ENCODE measurements around the gene BRICD5.
"Not testable (repeated sequence)": the region's sequence is repeated elsewhere in the genome, so short reads cannot be mapped to it uniquely, and the experiment has no call there.

BRICD5 gene

DNA sequence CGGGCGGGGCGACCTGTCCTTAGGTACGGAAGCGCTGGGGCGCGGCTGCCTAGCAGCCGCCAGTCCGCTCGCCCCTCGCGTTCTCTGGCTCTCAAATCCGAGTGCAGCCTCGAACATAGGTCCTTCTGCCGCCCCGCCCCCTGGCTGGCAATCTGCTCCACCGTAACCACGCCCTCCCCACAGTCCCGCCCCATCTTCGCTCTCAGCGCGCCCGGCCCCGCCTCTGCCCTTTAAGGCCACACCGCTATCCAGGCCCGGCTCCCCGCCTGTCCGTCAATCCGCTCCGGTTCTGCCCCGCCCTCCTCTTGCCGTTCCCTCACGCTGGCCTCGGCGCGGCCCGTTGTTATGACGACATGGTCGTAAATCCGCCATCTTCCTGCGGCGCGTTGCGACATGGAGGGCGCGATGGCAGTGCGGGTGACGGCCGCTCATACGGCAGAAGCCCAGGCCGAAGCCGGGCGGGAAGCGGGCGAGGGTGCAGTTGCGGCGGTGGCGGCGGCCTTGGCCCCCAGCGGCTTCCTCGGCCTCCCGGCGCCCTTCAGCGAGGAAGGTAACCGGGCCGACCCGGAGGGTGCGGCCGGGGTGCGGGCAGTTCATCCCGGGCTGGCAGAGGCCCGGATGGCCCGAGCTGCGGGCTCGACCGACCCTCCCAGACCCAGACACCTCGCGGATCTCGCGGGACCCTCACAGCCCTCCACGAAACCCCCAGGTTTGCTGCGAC, 12.7 kb upstream of the BRICD5 start, which contains the start of gene E4F1:
E4F1 (plus strand) TSS at position 371 of the 721 bp plus-strand sequence; CDS start at position 394, 23 bp downstream.
- peak; percentile 95 to 96 for DNase-seq (ENCODE audit: low read depth in 2 of 2)

GRCh38 chr16:2216330-2216729, 5.7 kb upstream of the BRICD5 start:
- DNase-seq (ENCODE audit: low read depth in 2 of 2), result no peak

- DNase-seq (ENCODE audit: low read depth in 2 of 2), result no peak
These were observed 4.0 kb upstream of the BRICD5 start, which contains the start of gene PGP for GRCh38 chr16:2214719-2214968. TSS of gene PGP (minus strand) at chr16:2214840. CDS start at chr16:2214777, 63 bp downstream.

DNA sequence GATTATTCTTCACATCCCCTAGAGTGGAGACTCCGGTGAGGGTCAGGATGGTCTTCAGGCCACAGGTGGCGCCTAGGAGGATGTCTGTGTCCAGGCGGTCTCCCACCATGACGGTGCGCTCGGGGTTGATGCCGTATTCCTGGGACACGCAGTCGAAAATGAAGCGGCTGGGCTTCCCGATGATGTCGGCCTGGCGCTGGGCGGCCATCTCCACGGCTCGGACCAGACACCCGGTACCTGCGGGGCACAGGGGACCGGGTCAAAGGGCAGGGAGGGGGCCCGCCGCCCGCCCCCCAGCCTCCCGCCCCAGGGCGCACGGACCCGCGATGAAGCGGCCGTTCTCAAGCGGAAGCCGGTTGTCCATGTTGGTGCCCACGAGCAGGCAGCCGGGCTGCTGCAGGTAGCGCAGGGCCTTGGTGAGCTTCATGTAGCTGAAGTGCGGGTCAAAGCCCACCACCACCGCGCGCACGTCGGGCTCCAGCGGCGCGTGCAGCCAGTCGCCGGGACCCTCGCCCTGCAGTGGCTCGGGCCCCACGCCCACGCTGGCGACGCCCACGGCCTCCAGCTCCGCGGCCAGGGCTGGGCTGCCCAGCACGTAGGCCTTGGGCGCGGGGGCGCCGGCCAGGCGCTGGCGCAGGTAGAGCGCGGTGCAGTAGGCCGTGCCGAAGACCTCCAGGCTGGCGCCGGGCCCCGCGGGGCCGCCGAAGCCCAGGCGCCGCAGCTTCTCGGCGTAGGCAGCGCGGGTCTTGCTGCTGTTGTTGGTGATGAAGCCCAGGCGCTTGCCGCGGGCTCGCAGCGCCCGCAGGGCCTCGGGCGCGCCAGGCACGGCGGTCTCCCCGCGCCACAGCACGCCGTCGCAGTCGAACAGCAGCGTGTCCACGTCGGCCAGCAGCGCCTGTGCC, 3.4 kb upstream of the BRICD5 start:
- DNase-seq (ENCODE audit: low read depth in 2 of 2), result no peak

DNA sequence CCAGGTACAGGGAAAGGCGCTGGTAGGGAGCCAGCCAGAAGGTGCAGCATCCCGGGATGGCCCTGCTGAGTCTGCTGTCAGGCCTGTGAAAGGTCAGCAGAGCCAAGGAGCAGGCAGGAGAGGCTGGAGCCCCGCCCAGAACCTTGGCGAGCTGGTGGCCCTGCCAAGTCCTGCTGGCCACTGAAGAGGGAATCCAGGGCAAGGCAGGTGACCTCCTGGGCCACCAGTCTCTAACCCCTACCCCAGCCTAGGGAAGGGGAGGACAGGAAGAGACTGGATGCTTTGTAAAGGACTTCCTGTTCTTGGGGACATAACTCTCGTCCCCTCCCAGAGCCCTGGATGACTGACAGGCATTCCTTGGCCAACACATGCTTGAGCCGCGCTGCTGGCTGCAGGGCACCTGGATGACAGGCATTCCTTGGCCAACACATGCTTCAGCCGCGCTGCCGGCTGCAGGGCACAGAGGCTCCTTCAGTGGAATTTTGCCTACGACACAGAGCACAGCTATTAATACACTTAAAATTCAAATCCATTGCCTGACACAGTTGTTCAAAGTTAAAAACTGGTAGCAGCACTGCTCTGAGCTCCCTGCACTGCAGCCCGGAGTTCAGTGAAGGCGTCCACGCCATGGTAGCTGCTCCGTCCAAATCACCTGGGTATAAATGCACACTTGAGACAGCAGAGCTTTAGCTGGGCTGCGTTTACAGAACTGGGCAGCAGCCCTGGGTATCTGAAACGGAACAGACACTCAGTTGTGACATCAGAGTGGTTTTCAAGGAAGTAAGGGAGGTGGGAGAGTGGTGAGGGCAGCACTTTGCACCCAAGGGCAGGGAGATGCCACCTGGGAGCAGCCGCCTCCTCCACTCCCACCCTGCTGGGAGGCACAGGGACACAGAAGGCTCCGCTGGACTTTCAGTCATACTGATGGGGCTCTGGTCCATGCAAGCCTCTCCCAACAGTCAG, 2.0 kb upstream of the BRICD5 start:
- DNase-seq (ENCODE audit: low read depth in 2 of 2), result no peak

GRCh38 chr16:2211923-2212347, 1.3 kb upstream of the BRICD5 start:
- no peak for DNase-seq (ENCODE audit: low read depth in 2 of 2)

- DNase-seq (ENCODE audit: low read depth in 2 of 2), result no peak
These were observed 692 bp downstream of the BRICD5 start for GRCh38 chr16:2210009-2210332.

- no peak for DNase-seq (ENCODE audit: low read depth in 2 of 2)
These were observed 1.2 kb downstream of the BRICD5 start for GRCh38 chr16:2209258-2210008.

GRCh38 chr16:2208772-2209171, 1.9 kb downstream of the BRICD5 start:
- no peak for DNase-seq (ENCODE audit: low read depth in 2 of 2)

- no peak for DNase-seq (ENCODE audit: low read depth in 2 of 2)
These were observed 2.4 kb downstream of the BRICD5 start for GRCh38 chr16:2208308-2208707.

GRCh38 chr16:2207872-2208271, 2.8 kb downstream of the BRICD5 start:
- no peak for DNase-seq (ENCODE audit: low read depth in 2 of 2)

GRCh38 chr16:2206780-2207433, 3.8 kb downstream of the BRICD5 start:
- DNase-seq (ENCODE audit: low read depth in 2 of 2), result no peak

DNA sequence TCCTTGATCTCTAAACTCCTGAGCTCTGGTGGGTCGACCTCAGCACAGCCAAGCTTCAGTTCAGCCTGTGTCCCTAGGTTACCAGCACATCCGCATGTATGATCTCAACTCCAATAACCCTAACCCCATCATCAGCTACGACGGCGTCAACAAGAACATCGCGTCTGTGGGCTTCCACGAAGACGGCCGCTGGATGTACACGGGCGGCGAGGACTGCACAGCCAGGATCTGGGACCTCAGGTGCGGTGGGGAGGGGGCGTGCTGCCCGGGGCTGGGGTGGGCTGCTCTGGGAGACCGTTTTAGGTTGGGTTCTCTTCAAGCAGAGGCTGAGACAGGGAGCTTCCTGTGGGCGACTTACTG, 4.3 kb downstream of the BRICD5 start:
- no peak for DNase-seq (ENCODE audit: low read depth in 2 of 2)

- no peak for DNase-seq (ENCODE audit: low read depth in 2 of 2)
These were observed 4.7 kb downstream of the BRICD5 start for GRCh38 chr16:2205967-2206313.

GRCh38 chr16:2205104-2205966, 5.3 kb downstream of the BRICD5 start, which contains the start of gene MLST8:
TSS of gene MLST8 (plus strand) at chr16:2205454. CDS start at chr16:2206086, 632 bp downstream.
- peak; percentile 79 to 82 for DNase-seq (ENCODE audit: low read depth in 2 of 2)

GRCh38 chr16:2204416-2205103, 6.1 kb downstream of the BRICD5 start:
- DNase-seq (ENCODE audit: low read depth in 2 of 2), result no peak

GRCh38 chr16:2203119-2203688, 7.5 kb downstream of the BRICD5 start:
- DNase-seq (ENCODE audit: low read depth in 2 of 2), result not testable (repeated sequence)

DNA sequence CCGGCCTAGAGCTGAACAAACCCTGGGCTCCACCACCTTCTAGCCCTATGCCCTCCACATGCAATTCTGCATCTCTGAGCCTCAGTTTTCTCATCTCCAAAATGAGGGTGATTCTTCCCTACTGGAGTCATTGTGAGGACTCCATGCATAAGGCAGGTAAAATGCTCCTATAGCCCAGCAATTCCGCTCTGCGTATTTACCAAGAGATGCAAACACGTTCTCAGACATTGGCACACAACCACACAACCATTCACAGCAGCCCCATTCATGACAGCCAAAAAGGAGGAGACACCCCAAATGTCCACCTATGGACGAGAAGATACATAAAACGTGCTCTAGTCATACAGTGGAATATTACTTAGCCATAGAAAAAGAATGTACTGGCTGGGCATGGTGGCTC, 10.3 kb downstream of the BRICD5 start:
- no peak for DNase-seq (ENCODE audit: low read depth in 2 of 2)

DNA sequence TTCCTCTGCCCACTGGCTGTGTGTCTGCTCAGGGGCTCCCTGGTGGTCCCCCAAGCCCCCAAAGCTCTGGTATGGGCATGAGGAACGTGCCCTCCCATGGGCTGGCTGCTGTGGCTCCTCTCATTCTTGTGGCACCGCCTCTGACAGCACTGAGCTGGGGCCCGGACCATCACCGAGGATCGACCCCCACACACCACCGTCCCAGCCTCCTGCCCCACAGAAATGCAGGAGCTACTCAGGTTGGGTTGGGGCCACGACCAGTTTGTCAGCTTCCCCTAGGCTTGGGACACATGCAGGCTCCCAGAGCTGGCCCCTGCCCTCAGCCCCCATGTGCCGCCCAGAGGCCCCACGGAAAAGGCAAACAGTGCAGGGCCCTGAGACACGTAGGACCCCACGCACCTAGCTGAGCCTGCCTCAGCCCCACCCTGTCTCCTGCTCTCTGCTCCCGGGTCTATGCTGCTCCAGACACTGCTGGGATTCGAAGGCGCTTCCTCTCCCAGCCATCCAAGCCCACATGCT, 11.0 kb downstream of the BRICD5 start:
- no peak for DNase-seq (ENCODE audit: low read depth in 2 of 2)

All from stimulated activated CD8-positive, alpha-beta memory T cell treated with anti-CD3 and anti-CD28 coated beads, Interleukin-7, amount 100 ng/mL, for 1 hour (primary cell).